WTC11 (cell line): ENCODE data around the gene CILP2. TPM values are rescaled to one million over a fixed set of nuclear protein-coding genes. Genes with fewer than 3 reads are reported as not detected.

Experiments
- ATAC-seq: fragments of 200-7000 bp; cut with Tn5 transposase; 2 replicates; pipeline ENCODE4 v1.10.0; 2021; ENCODE audit warnings: mild to moderate bottlenecking, moderate library complexity
- CTCF ChIA-PET: fragments of 300-600 bp; sonication (Branson Sonifier 250); formaldehyde crosslinking; loops from one replicate; lab custom pipeline; 2021; ENCODE audit warnings: antibody characterized with exemption; lab: Charles Lee
- POLR2A ChIA-PET: fragments of 350-600 bp; sonication (Branson Sonifier 250); formaldehyde crosslinking; loops from one replicate; lab custom pipeline; 2021; ENCODE audit warnings: antibody characterized with exemption; lab: Charles Lee
- DNase-seq: peaks from one replicate; pipeline ENCODE4 v3.0.0; 2021; ENCODE audit warnings: low spot score
- H3K27ac Mint-ChIP-seq: 2 replicates; pipeline ENCODE4 v1.8.0; 2021; ENCODE audit warnings: mixed read lengths
- H3K27me3 Mint-ChIP-seq: 2 replicates; pipeline ENCODE4 v1.8.0; 2021; ENCODE audit warnings: low read depth, mild to moderate bottlenecking, moderate library complexity, mixed read lengths
- H3K36me3 Mint-ChIP-seq: 2 replicates; pipeline ENCODE4 v1.8.0; 2021; ENCODE audit warnings: mixed read lengths
- H3K4me1 Mint-ChIP-seq: 2 replicates; pipeline ENCODE4 v1.8.0; 2022; ENCODE audit warnings: mixed read lengths
- H3K4me3 Mint-ChIP-seq: 2 replicates; pipeline ENCODE4 v1.8.0; 2021; ENCODE audit warnings: mild to moderate bottlenecking, moderate library complexity, mixed read lengths
- H3K9me3 Mint-ChIP-seq: 2 replicates; pipeline ENCODE4 v1.8.0; 2021; ENCODE audit warnings: mixed read lengths
- CREB1 ChIP-seq: sonication (generic); formaldehyde crosslinking; IDR thresholded peaks from 2 replicates; pipeline ENCODE4 v1.8.0; 2023; ENCODE audit warnings: mild to moderate bottlenecking, missing genetic modification reagents
- E2F4 ChIP-seq: sonication (generic); formaldehyde crosslinking; IDR thresholded peaks from 2 replicates; pipeline ENCODE4 v1.8.1; 2022; ENCODE audit warnings: low read depth, mild to moderate bottlenecking, moderate library complexity, missing genetic modification reagents, borderline replicate concordance
- ERG ChIP-seq: fragments of 250-450 bp; sonication (Bioruptor Pico); IDR thresholded peaks from 2 replicates; pipeline ENCODE4 v1.8.0; 2021; ENCODE audit warnings: mild to moderate bottlenecking
- GRHL2 ChIP-seq: fragments of 250-450 bp; sonication (Bioruptor Pico); IDR thresholded peaks from 2 replicates; pipeline ENCODE4 v1.8.0; 2022; ENCODE audit warnings: mild to moderate bottlenecking, moderate library complexity; ENCODE audit not compliant: insufficient replicate concordance, severe bottlenecking
- KAT7 ChIP-seq: sonication (generic); formaldehyde crosslinking; IDR thresholded peaks from 2 replicates; pipeline ENCODE4 v1.8.1; 2023; ENCODE audit warnings: missing genetic modification reagents, mild to moderate bottlenecking, borderline replicate concordance
- ZBTB21 ChIP-seq: sonication (generic); formaldehyde crosslinking; IDR thresholded peaks from 2 replicates; pipeline ENCODE4 v1.8.1; 2023; ENCODE audit warnings: mild to moderate bottlenecking, missing genetic modification reagents, borderline replicate concordance
- total RNA-seq: library from RNA; stranded (reverse); gene quantifications from 3 replicates; pipeline ENCODE4 v1.2.3, GENCODE V29; 2021
- TF ChIP-seq, protein P1 (sequence below): sonication (generic); formaldehyde crosslinking; IDR thresholded peaks from 2 replicates; pipeline ENCODE4 v1.8.1; 2023; ENCODE audit warnings: mild to moderate bottlenecking, missing genetic modification reagents, borderline replicate concordance
- TF ChIP-seq, protein P2 (sequence below): fragments of 250-450 bp; sonication (Bioruptor Pico); IDR thresholded peaks from 2 replicates; pipeline ENCODE4 v1.9.0; 2021; ENCODE audit warnings: mild to moderate bottlenecking
- TF ChIP-seq, protein P3 (sequence below): sonication (generic); formaldehyde crosslinking; IDR thresholded peaks from 2 replicates; pipeline ENCODE4 v1.8.1; 2022; ENCODE audit warnings: mild to moderate bottlenecking, moderate library complexity, missing genetic modification reagents

The CILP2 gene
- total RNA-seq, 1 experiment from 2014 or later: 7.9 TPM

DNA sequence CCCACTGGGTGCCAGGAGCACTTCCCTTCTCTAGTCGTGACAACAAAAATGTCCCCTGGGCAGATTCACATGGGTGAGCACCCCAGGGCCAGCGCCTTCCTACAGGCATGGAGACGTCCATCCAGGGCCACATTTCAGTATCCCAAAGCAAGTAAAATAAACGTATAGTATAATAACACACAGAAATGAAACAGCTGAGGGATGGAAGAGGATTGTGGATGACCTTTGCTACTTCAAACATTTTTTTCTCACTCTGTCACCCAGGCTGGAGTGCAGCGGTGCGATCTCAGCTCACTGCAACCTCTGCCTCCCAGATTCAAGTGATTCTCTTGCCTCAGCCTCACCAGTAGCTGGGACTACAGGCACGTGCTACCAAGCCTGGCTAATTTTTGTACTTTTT, 28.2 kb downstream of the CILP2 start:
- TF ChIP-seq KAT7 (no peak), CREB1 (CRISPR knock-in tag) (no peak), ERG (CRISPR knock-in tag) (no peak), ZBTB21 (CRISPR knock-in tag) (no peak)
- TF ChIP-seq, protein P1, sequence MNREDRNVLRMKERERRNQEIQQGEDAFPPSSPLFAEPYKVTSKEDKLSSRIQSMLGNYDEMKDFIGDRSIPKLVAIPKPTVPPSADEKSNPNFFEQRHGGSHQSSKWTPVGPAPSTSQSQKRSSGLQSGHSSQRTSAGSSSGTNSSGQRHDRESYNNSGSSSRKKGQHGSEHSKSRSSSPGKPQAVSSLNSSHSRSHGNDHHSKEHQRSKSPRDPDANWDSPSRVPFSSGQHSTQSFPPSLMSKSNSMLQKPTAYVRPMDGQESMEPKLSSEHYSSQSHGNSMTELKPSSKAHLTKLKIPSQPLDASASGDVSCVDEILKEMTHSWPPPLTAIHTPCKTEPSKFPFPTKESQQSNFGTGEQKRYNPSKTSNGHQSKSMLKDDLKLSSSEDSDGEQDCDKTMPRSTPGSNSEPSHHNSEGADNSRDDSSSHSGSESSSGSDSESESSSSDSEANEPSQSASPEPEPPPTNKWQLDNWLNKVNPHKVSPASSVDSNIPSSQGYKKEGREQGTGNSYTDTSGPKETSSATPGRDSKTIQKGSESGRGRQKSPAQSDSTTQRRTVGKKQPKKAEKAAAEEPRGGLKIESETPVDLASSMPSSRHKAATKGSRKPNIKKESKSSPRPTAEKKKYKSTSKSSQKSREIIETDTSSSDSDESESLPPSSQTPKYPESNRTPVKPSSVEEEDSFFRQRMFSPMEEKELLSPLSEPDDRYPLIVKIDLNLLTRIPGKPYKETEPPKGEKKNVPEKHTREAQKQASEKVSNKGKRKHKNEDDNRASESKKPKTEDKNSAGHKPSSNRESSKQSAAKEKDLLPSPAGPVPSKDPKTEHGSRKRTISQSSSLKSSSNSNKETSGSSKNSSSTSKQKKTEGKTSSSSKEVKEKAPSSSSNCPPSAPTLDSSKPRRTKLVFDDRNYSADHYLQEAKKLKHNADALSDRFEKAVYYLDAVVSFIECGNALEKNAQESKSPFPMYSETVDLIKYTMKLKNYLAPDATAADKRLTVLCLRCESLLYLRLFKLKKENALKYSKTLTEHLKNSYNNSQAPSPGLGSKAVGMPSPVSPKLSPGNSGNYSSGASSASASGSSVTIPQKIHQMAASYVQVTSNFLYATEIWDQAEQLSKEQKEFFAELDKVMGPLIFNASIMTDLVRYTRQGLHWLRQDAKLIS (CRISPR knock-in tag): no peak
- TF ChIP-seq, protein P2, sequence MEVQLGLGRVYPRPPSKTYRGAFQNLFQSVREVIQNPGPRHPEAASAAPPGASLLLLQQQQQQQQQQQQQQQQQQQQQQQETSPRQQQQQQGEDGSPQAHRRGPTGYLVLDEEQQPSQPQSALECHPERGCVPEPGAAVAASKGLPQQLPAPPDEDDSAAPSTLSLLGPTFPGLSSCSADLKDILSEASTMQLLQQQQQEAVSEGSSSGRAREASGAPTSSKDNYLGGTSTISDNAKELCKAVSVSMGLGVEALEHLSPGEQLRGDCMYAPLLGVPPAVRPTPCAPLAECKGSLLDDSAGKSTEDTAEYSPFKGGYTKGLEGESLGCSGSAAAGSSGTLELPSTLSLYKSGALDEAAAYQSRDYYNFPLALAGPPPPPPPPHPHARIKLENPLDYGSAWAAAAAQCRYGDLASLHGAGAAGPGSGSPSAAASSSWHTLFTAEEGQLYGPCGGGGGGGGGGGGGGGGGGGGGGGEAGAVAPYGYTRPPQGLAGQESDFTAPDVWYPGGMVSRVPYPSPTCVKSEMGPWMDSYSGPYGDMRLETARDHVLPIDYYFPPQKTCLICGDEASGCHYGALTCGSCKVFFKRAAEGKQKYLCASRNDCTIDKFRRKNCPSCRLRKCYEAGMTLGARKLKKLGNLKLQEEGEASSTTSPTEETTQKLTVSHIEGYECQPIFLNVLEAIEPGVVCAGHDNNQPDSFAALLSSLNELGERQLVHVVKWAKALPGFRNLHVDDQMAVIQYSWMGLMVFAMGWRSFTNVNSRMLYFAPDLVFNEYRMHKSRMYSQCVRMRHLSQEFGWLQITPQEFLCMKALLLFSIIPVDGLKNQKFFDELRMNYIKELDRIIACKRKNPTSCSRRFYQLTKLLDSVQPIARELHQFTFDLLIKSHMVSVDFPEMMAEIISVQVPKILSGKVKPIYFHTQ: no peak
- DNase-seq: no peak
- Mint-ChIP-seq H3K27ac (no peak overlapping the region), H3K36me3 (peaks cover 11% of the 10 kb centered on the region), H3K27me3 (no peaks in the 10 kb centered on the region), H3K4me1 (no peaks in the 10 kb centered on the region), H3K9me3 (peaks cover 12% of the 10 kb centered on the region), H3K4me3 (no peak overlapping the region)
- no peak for ATAC-seq
- CTCF ChIA-PET: interaction anchor here (0.9 kb wide), 1 partner anchor 34 kb away, joined by 3 read pairs; no protein-coding TSS in a partner anchor
- POLR2A ChIA-PET: no interaction called here

DNA sequence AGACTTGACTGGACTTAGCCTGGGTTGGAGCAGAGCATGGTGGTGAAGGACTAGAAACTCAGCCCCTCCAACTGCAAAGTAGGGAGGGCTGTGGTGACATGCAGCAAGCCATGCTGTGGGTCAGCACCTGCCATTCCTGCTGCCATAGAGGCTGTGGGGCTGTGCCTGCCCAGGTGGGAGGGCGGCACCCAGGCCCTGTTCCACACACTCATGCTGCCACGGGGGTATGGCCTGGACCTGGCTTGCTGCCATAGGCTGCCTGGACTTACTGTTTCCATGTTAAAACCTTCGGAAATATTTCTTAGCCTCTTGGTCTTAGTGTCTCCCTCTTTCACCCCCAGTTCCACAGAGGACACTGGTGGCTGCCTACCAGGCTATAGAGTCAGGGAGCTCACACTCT, 29.3 kb downstream of the CILP2 start:
- Mint-ChIP-seq H3K36me3 (peaks cover 11% of the 10 kb centered on the region), H3K9me3 (peaks cover 12% of the 10 kb centered on the region), H3K27me3 (no peaks in the 10 kb centered on the region), H3K4me1 (no peaks in the 10 kb centered on the region), H3K27ac (no peak overlapping the region), H3K4me3 (no peak overlapping the region)
- ATAC-seq (no peak), DNase-seq (no peak)
- TF ChIP-seq E2F4 (CRISPR knock-in tag): no peak
- TF ChIP-seq, protein P3, sequence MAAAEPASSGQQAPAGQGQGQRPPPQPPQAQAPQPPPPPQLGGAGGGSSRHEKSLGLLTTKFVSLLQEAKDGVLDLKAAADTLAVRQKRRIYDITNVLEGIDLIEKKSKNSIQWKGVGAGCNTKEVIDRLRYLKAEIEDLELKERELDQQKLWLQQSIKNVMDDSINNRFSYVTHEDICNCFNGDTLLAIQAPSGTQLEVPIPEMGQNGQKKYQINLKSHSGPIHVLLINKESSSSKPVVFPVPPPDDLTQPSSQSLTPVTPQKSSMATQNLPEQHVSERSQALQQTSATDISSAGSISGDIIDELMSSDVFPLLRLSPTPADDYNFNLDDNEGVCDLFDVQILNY (CRISPR knock-in tag): no peak
- TF ChIP-seq GRHL2 (CRISPR knock-in tag): no peak
- TF ChIP-seq, protein P2: no peak
- ChIA-PET CTCF (interaction anchor here (0.5 to 2.4 kb wide), 5 partner anchors 13 to 36 kb away, joined by 3 to 13 read pairs (median 5); no protein-coding TSS in a partner anchor), POLR2A (no interaction called here)
